GM18867 (cell line): ENCODE measurements around the gene PDCD2L.
"Not testable (repeated sequence)": the region's sequence is repeated elsewhere in the genome, so short reads cannot be mapped to it uniquely, and the experiment has no call there.

ENCODE experiments used
- ATAC-seq: cut with Tn5 transposase; IDR thresholded peaks from one replicate; pipeline ENCODE4 v1.9.1; 2021; ENCODE audit warnings: mild to moderate bottlenecking, moderate library complexity; ENCODE audit not compliant: unreplicated experiment

Gene PDCD2L

GRCh38 chr19:34373601-34374288, 30.5 kb upstream of the PDCD2L start:
- ATAC-seq = no peak

- ATAC-seq = no peak
These were observed 28.6 kb upstream of the PDCD2L start for GRCh38 chr19:34375598-34375997.

GRCh38 chr19:34380639-34381241, 23.5 kb upstream of the PDCD2L start:
- no peak for ATAC-seq

- no peak for ATAC-seq
These were observed 22.6 kb upstream of the PDCD2L start for GRCh38 chr19:34381399-34382251.

GRCh38 chr19:34382471-34382870, 21.7 kb upstream of the PDCD2L start:
- no peak for ATAC-seq

GRCh38 chr19:34383599-34383998, 20.6 kb upstream of the PDCD2L start:
- no peak for ATAC-seq

GRCh38 chr19:34386645-34387445, 17.4 kb upstream of the PDCD2L start:
- ATAC-seq = no peak

- ATAC-seq = no peak
These were observed 16.8 kb upstream of the PDCD2L start for GRCh38 chr19:34387446-34387810.

GRCh38 chr19:34388745-34389144, 15.5 kb upstream of the PDCD2L start:
- ATAC-seq = not testable (repeated sequence)

GRCh38 chr19:34391813-34392212, 12.4 kb upstream of the PDCD2L start:
- ATAC-seq = no peak

- ATAC-seq = no peak
These were observed 11.2 kb upstream of the PDCD2L start for GRCh38 chr19:34393031-34393430.

GRCh38 chr19:34393629-34394028, 10.6 kb upstream of the PDCD2L start:
- ATAC-seq = no peak

- ATAC-seq = no peak
These were observed 6.3 kb upstream of the PDCD2L start for GRCh38 chr19:34397853-34398252.

GRCh38 chr19:34399886-34400285, 4.3 kb upstream of the PDCD2L start:
- no peak for ATAC-seq

GRCh38 chr19:34400844-34401243, 3.4 kb upstream of the PDCD2L start:
- not testable (repeated sequence) for ATAC-seq

- no peak for ATAC-seq
These were observed 2.1 kb upstream of the PDCD2L start for GRCh38 chr19:34402074-34402600.

GRCh38 chr19:34403784-34404108, 453 bp upstream of the PDCD2L start:
- ATAC-seq = peak; percentile 19

- no peak for ATAC-seq
These were observed 1.9 kb downstream of the PDCD2L start for GRCh38 chr19:34405892-34406660.

- no peak for ATAC-seq
These were observed 4.2 kb downstream of the PDCD2L start for GRCh38 chr19:34408411-34408810.
